ENCODE results near the gene ADCY10.

ADCY10 gene

GRCh38 chr1:167776616-167777268 is 137.2 kb downstream of the ADCY10 start:
- DNase-seq (ENCODE audit: insufficient read length) = no peak
- no peak for FAIRE-seq

GRCh38 chr1:167776151-167776550 is 137.8 kb downstream of the ADCY10 start:
- FAIRE-seq (no peak), DNase-seq (ENCODE audit: insufficient read length) (no peak)
- TF ChIP-seq POLR2AphosphoS5 (IDR thresholded peaks at IDR 0.05; ENCODE audit: low read depth, low read length) (no peak), TAF1 (IDR thresholded peaks at IDR 0.05; ENCODE audit: borderline replicate concordance, low read depth, low read length) (no peak), POLR2A (IDR thresholded peaks at IDR 0.05; ENCODE audit: low read depth, low read length) (no peak)

More at GRCh38 chr1:167776616-167777268, 137.2 kb downstream of the ADCY10 start:
- TF ChIP-seq TAF1 (IDR thresholded peaks at IDR 0.05; ENCODE audit: borderline replicate concordance, low read depth, low read length) (no peak), POLR2A (IDR thresholded peaks at IDR 0.05; ENCODE audit: low read depth, low read length) (no peak), POLR2AphosphoS5 (IDR thresholded peaks at IDR 0.05; ENCODE audit: low read depth, low read length) (no peak)

- FAIRE-seq = no peak
- TF ChIP-seq TAF1 (IDR thresholded peaks at IDR 0.05; ENCODE audit: borderline replicate concordance, low read depth, low read length) = no peak
- TF ChIP-seq POLR2A (IDR thresholded peaks at IDR 0.05; ENCODE audit: low read depth, low read length) = no peak
- TF ChIP-seq POLR2AphosphoS5 (IDR thresholded peaks at IDR 0.05; ENCODE audit: low read depth, low read length) = no peak
- DNase-seq (ENCODE audit: insufficient read length) = no peak
Observed at GRCh38 chr1:167775178-167775577, 138.8 kb downstream of the ADCY10 start.

GRCh38 chr1:167774710-167775109 is 139.2 kb downstream of the ADCY10 start:
- no peak for DNase-seq (ENCODE audit: insufficient read length)
- FAIRE-seq = no peak
- TF ChIP-seq TAF1 (IDR thresholded peaks at IDR 0.05; ENCODE audit: borderline replicate concordance, low read depth, low read length) (no peak), POLR2AphosphoS5 (IDR thresholded peaks at IDR 0.05; ENCODE audit: low read depth, low read length) (no peak), POLR2A (IDR thresholded peaks at IDR 0.05; ENCODE audit: low read depth, low read length) (no peak)

- TF ChIP-seq POLR2A (IDR thresholded peaks at IDR 0.05; ENCODE audit: low read depth, low read length) (no peak), TAF1 (IDR thresholded peaks at IDR 0.05; ENCODE audit: borderline replicate concordance, low read depth, low read length) (no peak), POLR2AphosphoS5 (IDR thresholded peaks at IDR 0.05; ENCODE audit: low read depth, low read length) (no peak)
- DNase-seq (ENCODE audit: insufficient read length) (no peak), FAIRE-seq (no peak)
Observed at GRCh38 chr1:167773516-167773915, 140.4 kb downstream of the ADCY10 start.

GRCh38 chr1:167772436-167772835 is 141.5 kb downstream of the ADCY10 start:
- no peak for FAIRE-seq
- TF ChIP-seq POLR2AphosphoS5 (IDR thresholded peaks at IDR 0.05; ENCODE audit: low read depth, low read length) = no peak
- DNase-seq (ENCODE audit: insufficient read length) = no peak

GRCh38 chr1:167770127-167770526 is 143.8 kb downstream of the ADCY10 start:
- DNase-seq (ENCODE audit: insufficient read length) (no peak), FAIRE-seq (no peak)
- TF ChIP-seq POLR2AphosphoS5 (IDR thresholded peaks at IDR 0.05; ENCODE audit: low read depth, low read length) (no peak), POLR2A (IDR thresholded peaks at IDR 0.05; ENCODE audit: low read depth, low read length) (no peak), TAF1 (IDR thresholded peaks at IDR 0.05; ENCODE audit: borderline replicate concordance, low read depth, low read length) (no peak)

- DNase-seq (ENCODE audit: insufficient read length) (no peak), FAIRE-seq (no peak)
- no peak for TF ChIP-seq POLR2AphosphoS5 (IDR thresholded peaks at IDR 0.05; ENCODE audit: low read depth, low read length)
- no peak for TF ChIP-seq TAF1 (IDR thresholded peaks at IDR 0.05; ENCODE audit: borderline replicate concordance, low read depth, low read length)
Observed at GRCh38 chr1:167767761-167768160, 146.2 kb downstream of the ADCY10 start.

- no peak for FAIRE-seq
- TF ChIP-seq POLR2AphosphoS5 (IDR thresholded peaks at IDR 0.05; ENCODE audit: low read depth, low read length) = no peak
Observed at GRCh38 chr1:167766538-167766937, 147.4 kb downstream of the ADCY10 start.

GRCh38 chr1:167765496-167765895 is 148.4 kb downstream of the ADCY10 start:
- DNase-seq (ENCODE audit: insufficient read length) = no peak
- no peak for TF ChIP-seq TAF1 (IDR thresholded peaks at IDR 0.05; ENCODE audit: borderline replicate concordance, low read depth, low read length)
- TF ChIP-seq POLR2AphosphoS5 (IDR thresholded peaks at IDR 0.05; ENCODE audit: low read depth, low read length) = no peak
- TF ChIP-seq POLR2A (IDR thresholded peaks at IDR 0.05; ENCODE audit: low read depth, low read length) = no peak
- FAIRE-seq = no peak

More at GRCh38 chr1:167766538-167766937, 147.4 kb downstream of the ADCY10 start:
- DNase-seq (ENCODE audit: insufficient read length) = no peak

GRCh38 chr1:167764458-167765330 is 149.2 kb downstream of the ADCY10 start:
- TF ChIP-seq POLR2A (IDR thresholded peaks at IDR 0.05; ENCODE audit: low read depth, low read length) = no peak
- TF ChIP-seq TAF1 (IDR thresholded peaks at IDR 0.05; ENCODE audit: borderline replicate concordance, low read depth, low read length) = no peak
- TF ChIP-seq POLR2AphosphoS5 (IDR thresholded peaks at IDR 0.05; ENCODE audit: low read depth, low read length) = no peak
- DNase-seq (ENCODE audit: insufficient read length) (no peak), FAIRE-seq (no peak)
